ENCODE measurements around the gene PLA2G2E.
A peak's percentile ranks its signal among the peaks of the same experiment; 100 is the strongest.
"Not testable (repeated sequence)": the region's sequence is repeated elsewhere in the genome, so short reads cannot be mapped to it uniquely, and the experiment has no call there.

PLA2G2E gene

DNA sequence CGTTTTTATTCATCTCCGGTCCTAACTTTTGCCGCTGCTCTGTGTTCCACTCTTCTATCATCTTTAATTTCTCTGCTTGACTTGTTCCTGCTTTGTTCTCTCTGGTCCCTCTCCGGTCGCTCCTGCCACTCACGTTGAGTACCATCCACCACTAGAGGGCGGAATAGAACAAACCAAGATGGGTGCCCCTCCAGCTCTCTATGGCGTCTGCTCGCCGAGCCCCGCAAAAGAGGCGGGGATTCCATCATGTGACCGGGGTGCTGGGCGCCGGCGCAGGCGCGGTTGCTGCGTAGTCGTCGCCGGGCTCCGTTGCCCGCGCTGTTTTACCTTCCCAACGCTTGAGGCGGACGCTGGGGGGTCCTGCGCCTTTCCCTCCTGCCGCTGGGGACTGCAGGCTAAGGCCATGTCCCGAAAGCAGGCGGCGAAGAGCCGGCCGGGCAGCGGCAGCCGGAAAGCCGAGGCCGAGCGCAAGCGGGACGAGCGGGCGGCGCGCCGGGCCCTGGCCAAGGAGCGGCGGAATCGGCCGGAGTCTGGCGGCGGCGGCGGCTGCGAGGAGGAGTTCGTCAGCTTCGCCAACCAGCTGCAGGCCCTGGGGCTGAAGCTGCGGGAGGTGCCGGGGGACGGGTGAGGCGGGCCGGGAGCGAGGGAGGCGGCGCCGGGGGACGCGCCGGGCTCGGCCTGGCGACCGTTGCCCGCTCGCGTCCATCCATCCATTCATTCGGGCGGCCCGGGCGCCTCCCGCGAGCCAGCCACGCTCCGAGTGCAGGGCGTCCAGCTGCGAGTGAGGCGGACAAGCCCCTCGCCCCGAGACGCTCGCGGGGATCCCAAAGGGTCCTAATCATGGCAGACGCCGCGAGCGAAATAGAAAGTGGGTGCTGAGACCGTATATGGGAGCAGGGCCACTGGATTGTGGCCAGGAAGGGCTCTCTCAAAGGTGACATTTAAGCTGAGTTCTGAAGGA, 41.0 kb downstream of the PLA2G2E start, which contains the start of gene OTUD3:
OTUD3 (plus strand) TSS at position 285 of the 961 bp plus-strand sequence; CDS start at position 404, 119 bp downstream.
- peak; percentile 99 for DNase-seq

DNA sequence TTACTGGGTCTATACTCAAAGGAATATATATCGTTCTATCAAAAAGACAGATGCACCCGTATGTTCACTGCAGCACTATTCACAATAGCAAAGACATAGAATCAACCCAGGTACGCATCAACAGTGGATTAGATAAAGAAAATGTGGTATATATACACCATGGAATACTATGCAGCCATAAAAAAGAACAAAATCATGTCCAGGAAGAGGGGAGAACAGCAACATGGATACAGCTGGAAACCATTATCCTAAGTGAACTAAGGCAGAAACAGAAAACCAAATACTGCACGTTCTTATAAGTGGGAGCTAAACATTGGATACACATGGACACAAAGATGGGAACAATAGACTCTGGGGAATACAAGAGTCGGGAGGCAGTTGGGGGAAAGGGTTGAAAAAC, 42.6 kb downstream of the PLA2G2E start:
- not testable (repeated sequence) for DNase-seq

DNA sequence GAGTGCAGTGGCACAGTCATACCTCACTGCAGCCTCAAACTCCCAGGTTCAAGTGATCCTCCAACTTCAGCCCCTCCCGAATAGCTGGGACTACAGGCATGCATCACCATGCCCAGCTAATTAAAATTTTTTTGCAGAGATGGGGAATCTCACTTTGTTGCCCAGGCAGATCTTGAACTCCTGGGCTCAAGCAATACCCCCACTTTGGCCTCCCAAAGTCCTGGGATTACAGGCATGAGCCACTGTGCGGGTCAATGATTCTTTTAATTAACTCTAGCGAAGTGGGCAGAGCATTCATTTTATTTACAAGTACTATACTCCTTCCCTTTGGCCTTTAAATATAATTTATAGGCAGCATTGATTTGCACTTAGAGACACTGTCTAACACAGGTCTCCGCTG, 43.8 kb downstream of the PLA2G2E start:
- DNase-seq, result no peak

DNA sequence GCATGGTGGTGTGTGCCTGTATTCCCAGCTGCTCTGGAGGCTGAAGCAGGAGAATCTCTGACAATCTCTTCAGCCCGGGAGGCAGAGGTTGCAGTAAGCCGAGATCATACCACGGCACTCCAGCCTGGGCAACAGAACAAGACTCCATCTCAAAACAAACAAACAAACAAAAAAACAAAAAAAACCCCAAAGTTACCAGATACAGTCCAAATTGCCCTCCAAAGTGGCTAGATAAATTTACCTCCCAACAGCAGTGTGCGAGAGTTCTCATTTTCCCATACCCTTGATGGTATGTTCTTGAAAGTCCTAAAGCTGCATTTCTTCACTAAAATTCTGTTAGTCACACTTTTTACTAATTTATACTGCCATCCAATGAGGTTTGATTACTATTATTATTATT, 44.2 kb downstream of the PLA2G2E start:
- no peak for DNase-seq

DNA sequence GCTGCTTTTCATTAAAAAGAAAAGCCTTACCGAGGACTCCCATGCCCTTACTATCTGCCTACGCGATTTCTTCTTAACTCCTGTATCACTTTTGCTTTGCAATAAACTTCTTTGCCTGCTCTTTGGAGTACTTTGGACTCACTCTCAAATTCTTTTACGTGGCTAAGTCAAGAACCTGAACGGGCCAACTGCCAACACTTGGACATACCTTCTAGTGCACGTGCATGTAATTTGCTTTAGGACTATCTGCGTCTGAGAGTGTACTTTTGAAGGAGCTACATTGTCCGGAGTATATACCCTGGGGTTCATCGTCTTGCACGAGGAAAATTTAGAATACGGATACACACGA, 44.8 kb downstream of the PLA2G2E start:
- no peak for DNase-seq

DNA sequence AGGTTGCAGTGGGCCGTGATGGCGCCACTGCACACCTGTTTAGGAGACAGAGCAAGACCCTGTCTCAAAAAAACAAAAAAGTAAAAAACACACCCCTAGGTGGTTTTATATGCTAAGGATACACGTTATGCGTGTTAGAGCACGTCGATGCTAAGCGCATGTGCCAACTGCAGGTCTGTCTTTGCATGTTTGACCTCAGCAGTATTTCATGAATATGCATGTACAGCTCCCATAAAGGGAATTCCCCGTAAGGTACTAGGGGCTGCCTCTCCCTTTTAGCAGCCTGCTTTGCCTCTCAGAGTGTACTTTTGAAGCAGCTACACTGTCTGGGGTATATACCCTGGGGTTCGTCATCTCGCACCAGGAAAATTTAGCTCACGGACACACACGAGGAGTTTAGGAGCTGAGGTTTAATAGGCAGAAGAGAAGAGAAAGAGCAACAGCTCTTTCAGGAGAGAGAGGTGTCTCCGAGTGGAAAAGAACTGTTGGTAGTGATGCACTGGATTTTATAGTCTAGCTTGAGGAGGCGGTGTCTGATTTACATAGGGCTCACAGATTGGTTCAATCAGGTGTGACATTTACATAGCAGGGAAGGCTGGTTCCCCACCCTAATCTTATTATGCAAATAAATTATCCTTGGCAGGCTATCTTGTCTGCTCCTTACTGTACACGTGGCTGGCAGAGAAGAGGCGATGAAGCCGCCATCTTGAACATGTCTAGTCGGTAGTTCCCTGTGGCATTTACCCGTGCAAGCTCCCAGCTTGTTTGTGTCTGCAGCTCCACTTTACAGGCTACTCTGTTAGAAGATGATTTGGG, 45.4 kb downstream of the PLA2G2E start:
- peak; percentile 15 for DNase-seq

DNA sequence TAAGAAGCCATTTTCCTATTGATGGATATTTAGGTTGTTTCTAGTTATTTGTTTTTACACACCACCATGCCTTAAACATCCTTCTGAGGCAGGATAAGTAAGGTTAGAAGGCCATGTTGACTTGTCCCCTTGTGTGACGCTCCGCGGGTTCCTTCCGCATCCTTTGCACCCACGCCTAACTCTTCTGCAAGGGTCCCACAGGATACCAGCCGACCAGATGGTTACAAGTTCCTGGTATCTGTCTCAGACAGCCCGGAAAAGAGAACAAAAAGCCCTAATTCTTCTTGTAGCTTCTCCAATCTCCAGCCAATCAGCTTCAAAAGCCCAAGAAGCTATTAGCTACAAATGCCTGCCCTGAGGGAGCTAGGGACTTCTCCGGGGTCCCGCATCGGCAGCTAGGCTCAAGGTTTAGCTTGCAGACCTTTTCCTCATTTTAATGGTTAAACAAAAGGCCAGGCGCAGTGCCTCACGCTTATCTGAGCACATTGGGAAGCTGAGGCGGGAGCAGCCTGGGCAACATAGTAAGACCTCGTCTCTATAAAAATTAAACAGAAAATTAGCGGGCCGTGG, 46.2 kb downstream of the PLA2G2E start:
- no peak for DNase-seq

DNA sequence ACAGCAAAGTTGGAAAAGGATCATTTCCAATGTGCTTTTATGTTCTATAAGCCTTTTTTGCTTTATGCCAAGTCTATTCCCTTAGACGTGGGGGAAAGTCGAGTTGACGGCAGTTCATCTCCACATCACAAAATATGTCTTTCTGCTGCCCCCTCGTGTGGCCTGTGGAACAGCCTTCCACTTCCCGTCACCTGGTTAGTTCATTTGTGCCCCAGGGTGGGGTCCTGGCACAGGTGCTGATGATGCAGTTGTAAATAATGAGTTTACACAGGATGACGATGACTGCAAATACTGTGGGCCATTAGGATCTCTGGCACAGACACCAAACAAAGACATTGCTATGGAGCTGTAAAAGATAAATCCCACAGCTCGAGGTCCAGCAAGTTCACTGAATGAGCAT, 51.2 kb downstream of the PLA2G2E start:
- DNase-seq, result peak; percentile 93
